HAP-1 (cell line): ENCODE data around the gene SORCS2.

Experiments
- DNase-seq, 2 experiments: peaks; one replicate each; pipeline ENCODE4 v3.0.0-alpha.2; 2016 to 2020; ENCODE audit warnings: low spot score in 2 of 2
- H3K27me3 ChIP-seq: fragments of 250-450 bp; sonication (Bioruptor Pico); 2 replicates; pipeline ENCODE4 v1.5.1; 2020; ENCODE audit warnings: low read depth, mild to moderate bottlenecking, moderate library complexity
- H3K36me3 ChIP-seq: fragments of 250-450 bp; sonication (Bioruptor Pico); replicated peaks from 2 replicates; pipeline ENCODE4 v1.5.1; 2020; ENCODE audit warnings: mild to moderate bottlenecking
- H3K4me1 ChIP-seq: fragments of 250-450 bp; sonication (Bioruptor Pico); 2 replicates; pipeline ENCODE4 v1.5.1; 2020; ENCODE audit warnings: mild to moderate bottlenecking
- H3K4me3 ChIP-seq: fragments of 250-450 bp; sonication (Bioruptor Pico); 2 replicates; pipeline ENCODE4 v1.5.1; 2020; ENCODE audit warnings: mild to moderate bottlenecking, moderate library complexity
- H3K9me3 ChIP-seq: fragments of 250-450 bp; sonication (Bioruptor Pico); 2 replicates; pipeline ENCODE4 v1.5.1; 2020; ENCODE audit warnings: mild to moderate bottlenecking, moderate library complexity
- in situ Hi-C: fragments of 300-500 bp; cut with MboI; formaldehyde crosslinking; loops from 3 replicates; pipeline ENCODE4 v1.14.3; 2020; ENCODE audit warnings: low sequenced_read_pairs, inconsistent platforms, mixed read lengths

SORCS2 gene

GRCh38 chr4:7790999-7791398, 598.7 kb downstream of the SORCS2 start:
- in situ Hi-C loops: no loop called here

More at GRCh38 chr4:7790999-7791398, 598.7 kb downstream of the SORCS2 start:
- H3K4me1 ChIP-seq: no peaks in the 10 kb centered on the region
- H3K27me3 ChIP-seq: no peaks in the 10 kb centered on the region
- DNase-seq: no peak
- H3K9me3 ChIP-seq: no peaks in the 10 kb centered on the region
- H3K36me3 ChIP-seq: peaks cover 6% of the 10 kb centered on the region; the same call in 1 of the 2 replicates
- H3K4me3 ChIP-seq: no peak overlapping the region
